Pancreas (tissue), 10 donors: ENCODE data around the gene SMARCE1. TPM values are rescaled to one million over a fixed set of nuclear protein-coding genes. Genes with fewer than 3 reads are reported as not detected.

Source experiments
- ATAC-seq, 4 donors: fragments of 200-7000 bp; cut with Tn5 transposase; one replicate each; pipeline versions ENCODE4 v1.8.0 to v1.9.1; 2020; ENCODE audit warnings: mild to moderate bottlenecking in 4 of 4, moderate library complexity in 4 of 4
- DNase-seq, 6 donors: peaks; one replicate each; pipeline ENCODE4 v3.0.0-alpha.2; 2020
- FAIRE-seq: peaks from 2 replicates; lab custom pipeline; 2012; peaks lifted over from hg19 to GRCh38; lab: Jason Lieb, UNC
- H3K27ac ChIP-seq, 4 donors: fragments of 200-600 bp; sonication (generic); 1 replicate in 3 of 4; 2 replicates in 1 of 4; pipeline versions ENCODE4 v1.5.0 to v1.8.0; 2020
- H3K27me3 ChIP-seq, 4 donors: fragments of 200-600 bp; one replicate each; pipeline ENCODE4 v1.8.0; 2021
- H3K36me3 ChIP-seq, 3 donors: fragments of 200-600 bp; sonication (generic) in 1 of 3; one replicate each; pipeline versions ENCODE4 v1.5.0 to v1.8.0; 2020 to 2021
- H3K4me1 ChIP-seq, 3 donors: fragments of 200-600 bp; one replicate each; pipeline ENCODE4 v1.8.0; 2021
- H3K4me3 ChIP-seq, 4 donors: fragments of 200-600 bp; sonication (generic) in 2 of 4; one replicate each; pipeline versions ENCODE4 v1.5.0 to v1.8.0; 2020 to 2021
- H3K9me3 ChIP-seq, 4 donors: fragments of 200-600 bp; one replicate each; pipeline ENCODE4 v1.8.0; 2021
- WGBS, 2 donors: extraction: QIAGEN DNeasy Blood & Tissue Kit; methylation state at CpG; one replicate each; pipeline ENCODE4 v1.1.7; 2013; 5-methylcytosine and 5-hydroxymethylcytosine counted together
- intact Hi-C, 3 donors: fragments of 100-400 bp; cut with DNase I; formaldehyde crosslinking; loops; one replicate each; pipeline versions ENCODE4 v1.11.1 to v1.14.2; 2022
- polyA plus RNA-seq, 2 donors: library from polyadenylated mRNA; stranded (reverse); fragments of 200-250 nt; gene quantifications; one replicate each; pipeline ENCODE4 v1.2.3, GENCODE V29; 2013
- total RNA-seq, 6 donors: library from RNA; stranded (reverse); fragmentation: NEBNext Ultra II Directional in 4 of 6; extraction: Animal tissue kit (Norgen Biotek cat#: 25700) in 4 of 6; gene quantifications; one replicate each; pipeline versions ENCODE4 v1.2.1 to v1.2.4, GENCODE V29; 2021 to 2023
- TF ChIP-seq, protein P1 (sequence below), 4 donors: fragments of 200-600 bp; sonication (generic) in 3 of 4; IDR thresholded peaks; one replicate each; pipeline versions ENCODE4 v1.5.0 to v1.8.0; 2021; ENCODE audit warnings: antibody characterized with exemption in 4 of 4
- donor health status: healthy with polysubstance abuse.
- donor health status: DM: no; HTN: no; CAD: no; lungs with moderate emphysema.
- donor health status: DM: no; HTN: no; CAD: no.
- donor health status: control.
- donor health status: control.
- donor health status: Bipolar disorder and iron deficiency.
- donor health status: DM: yes; HTN: yes; CAD: no.
- donor health status: DM: no; HTN: no; CAD: no.
- donor health status: DM: no; HTN: no; CAD: no.
- donor health status: DM: yes; HTN: yes; CAD: no.

Gene SMARCE1
- total and polyA plus RNA-seq, 8 donors: 21.7 to 55.8 (median 35.4) TPM

DNA sequence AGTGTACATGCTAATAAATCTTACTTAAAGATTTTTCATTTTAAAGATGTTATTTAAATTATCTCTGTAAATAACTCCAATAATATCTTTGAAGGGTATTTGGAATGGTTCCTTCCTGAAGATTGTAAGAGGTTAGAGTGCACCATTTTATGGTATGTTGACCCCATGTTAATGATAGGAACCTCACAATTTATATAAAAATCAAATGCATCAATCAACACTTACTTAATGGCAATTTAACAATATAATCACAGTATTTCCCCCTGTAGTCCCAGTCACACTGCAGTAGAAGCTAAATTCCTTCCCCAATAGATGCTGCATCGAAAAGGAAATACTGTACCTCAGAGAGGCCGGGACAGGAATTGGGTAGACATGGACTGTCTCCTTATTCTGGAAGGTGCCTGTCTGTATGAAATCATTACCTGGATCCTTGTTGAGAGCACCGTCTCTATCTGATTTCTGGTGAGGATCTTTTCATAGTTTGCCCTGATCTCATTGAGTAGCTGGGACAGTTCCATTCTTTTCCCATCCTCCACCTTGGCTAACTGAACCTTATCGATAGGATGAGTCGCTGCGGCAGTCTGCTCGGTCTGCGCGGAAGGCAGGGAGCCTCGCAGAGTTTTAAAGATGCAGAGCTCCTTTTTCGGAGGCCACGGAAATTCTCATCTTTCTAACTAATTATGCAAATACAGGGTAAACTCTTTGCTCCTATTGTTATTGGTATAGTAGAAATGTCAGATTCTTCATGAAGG is 17.1 kb upstream of the SMARCE1 start, which contains the start of gene KRT222:
KRT222 (minus strand) TSS at position 596 of the 752 bp plus-strand sequence; CDS start at position 518, 78 bp downstream.
- Histone ChIP-seq H3K4me1 (no peaks in the 10 kb centered on the region), H3K27me3 (no peaks in the 10 kb centered on the region)
- peak in 1 of 4 donors; percentile 57 for ATAC-seq

DNA sequence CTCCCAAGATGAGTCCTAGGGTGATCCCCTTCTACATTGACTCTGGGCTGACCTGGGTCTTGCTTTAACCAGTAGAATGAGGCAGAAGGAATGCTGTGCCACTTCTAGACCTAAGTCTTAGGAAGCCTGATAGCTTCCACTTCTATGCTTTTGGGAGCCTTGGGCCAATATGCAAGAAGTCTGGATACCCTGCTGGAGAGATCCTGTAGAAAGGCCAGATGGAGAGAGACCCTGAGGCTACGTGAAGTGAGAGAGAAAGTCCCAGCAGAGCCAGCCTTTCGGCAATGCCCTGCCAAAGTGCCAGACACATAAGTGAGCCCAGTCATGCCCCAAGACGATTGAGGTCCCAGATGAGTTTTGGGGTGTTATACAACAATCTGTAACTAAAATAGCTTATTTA is 15.6 kb upstream of the SMARCE1 start:
- H3K9me3 ChIP-seq: no peaks in the 10 kb centered on the region
- intact Hi-C loops: no loop called here
- 68 to 72% methylated on average over 3 of the region's 3 CpGs for WGBS, 2 donors
- FAIRE-seq (no peak), ATAC-seq (no peak), DNase-seq (no peak)
- H3K36me3 ChIP-seq: no peaks in the 10 kb centered on the region
- no peaks in the 10 kb centered on the region for H3K27me3 ChIP-seq
- no peaks in the 10 kb centered on the region for H3K4me1 ChIP-seq
- TF ChIP-seq, protein P1, sequence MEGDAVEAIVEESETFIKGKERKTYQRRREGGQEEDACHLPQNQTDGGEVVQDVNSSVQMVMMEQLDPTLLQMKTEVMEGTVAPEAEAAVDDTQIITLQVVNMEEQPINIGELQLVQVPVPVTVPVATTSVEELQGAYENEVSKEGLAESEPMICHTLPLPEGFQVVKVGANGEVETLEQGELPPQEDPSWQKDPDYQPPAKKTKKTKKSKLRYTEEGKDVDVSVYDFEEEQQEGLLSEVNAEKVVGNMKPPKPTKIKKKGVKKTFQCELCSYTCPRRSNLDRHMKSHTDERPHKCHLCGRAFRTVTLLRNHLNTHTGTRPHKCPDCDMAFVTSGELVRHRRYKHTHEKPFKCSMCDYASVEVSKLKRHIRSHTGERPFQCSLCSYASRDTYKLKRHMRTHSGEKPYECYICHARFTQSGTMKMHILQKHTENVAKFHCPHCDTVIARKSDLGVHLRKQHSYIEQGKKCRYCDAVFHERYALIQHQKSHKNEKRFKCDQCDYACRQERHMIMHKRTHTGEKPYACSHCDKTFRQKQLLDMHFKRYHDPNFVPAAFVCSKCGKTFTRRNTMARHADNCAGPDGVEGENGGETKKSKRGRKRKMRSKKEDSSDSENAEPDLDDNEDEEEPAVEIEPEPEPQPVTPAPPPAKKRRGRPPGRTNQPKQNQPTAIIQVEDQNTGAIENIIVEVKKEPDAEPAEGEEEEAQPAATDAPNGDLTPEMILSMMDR (IDR thresholded peaks at IDR 0.05): no peak
- no peak overlapping the region for H3K4me3 ChIP-seq
- H3K27ac ChIP-seq: no peak overlapping the region

More for the DNA sequence above, 17.1 kb upstream of the SMARCE1 start, which contains the start of gene KRT222:
- FAIRE-seq (no peak), DNase-seq (no peak)
- intact Hi-C loops: no loop called here
- WGBS, 2 donors: 6 to 7% methylated on average over 12 of the region's 12 CpGs
- Histone ChIP-seq H3K4me3 (peak within 1 kb of the TSS in 3 of 4 donors; percentile 7 to 26 (median 11)), H3K9me3 (no peaks in the 10 kb centered on the region), H3K36me3 (no peaks in the 10 kb centered on the region), H3K27ac (no peak within 1 kb of the TSS)
- TF ChIP-seq, protein P1 (IDR thresholded peaks at IDR 0.05): no peak

DNA sequence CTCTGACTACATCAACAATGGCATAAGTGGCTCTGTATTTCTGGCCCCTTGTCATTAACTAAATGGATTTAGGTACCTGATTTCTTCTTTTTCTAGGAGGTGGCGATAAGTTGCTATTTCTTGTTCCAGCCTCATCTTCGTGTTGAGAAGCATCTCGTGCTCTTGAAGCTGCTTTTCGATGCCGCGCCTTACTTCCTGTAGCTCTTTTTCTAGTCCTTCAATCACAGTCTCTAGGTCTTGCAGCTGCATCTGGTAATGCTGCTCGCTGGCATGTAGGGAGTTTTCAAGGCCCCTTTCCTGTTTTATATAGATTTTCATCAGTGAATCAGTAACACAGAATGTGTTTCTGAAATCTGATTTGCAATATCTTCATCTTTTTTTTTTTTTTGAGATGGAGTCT is 12.3 kb upstream of the SMARCE1 start:
- DNase-seq (no peak), FAIRE-seq (no peak), ATAC-seq (no peak)
- intact Hi-C loops: no loop called here
- no peak overlapping the region for H3K27ac ChIP-seq
- H3K36me3 ChIP-seq: no peaks in the 10 kb centered on the region
- no peaks in the 10 kb centered on the region for H3K27me3 ChIP-seq
- H3K4me1 ChIP-seq: peaks cover 0 to 4% (median 0%) of the 10 kb centered on the region in 3 donors
- H3K9me3 ChIP-seq: no peaks in the 10 kb centered on the region
- no peak overlapping the region for H3K4me3 ChIP-seq
- TF ChIP-seq, protein P1 (IDR thresholded peaks at IDR 0.05): no peak
- 76 to 88% methylated on average over 7 of the region's 7 CpGs for WGBS, 2 donors

DNA sequence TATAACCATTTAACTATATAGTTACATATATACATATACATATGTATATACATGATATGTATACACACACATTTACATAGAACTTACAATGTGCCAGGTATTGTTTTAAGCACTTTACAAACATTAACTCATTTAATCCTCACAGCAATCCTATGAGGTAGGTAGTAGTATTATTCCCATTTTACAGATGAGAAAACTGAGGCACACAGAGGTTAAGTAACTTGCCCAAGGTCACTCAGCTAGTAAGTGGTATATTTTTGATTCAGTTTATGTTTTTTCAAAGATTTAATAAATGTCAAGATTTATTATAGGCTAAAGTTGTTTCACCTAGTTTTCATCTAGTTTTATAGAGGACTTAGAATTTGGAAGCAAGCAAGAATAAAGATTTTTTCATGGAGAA is 10.8 kb upstream of the SMARCE1 start:
- Histone ChIP-seq H3K9me3 (no peaks in the 10 kb centered on the region), H3K36me3 (no peaks in the 10 kb centered on the region), H3K27me3 (no peaks in the 10 kb centered on the region), H3K4me3 (no peak overlapping the region), H3K4me1 (peaks cover 0 to 4% (median 0%) of the 10 kb centered on the region in 3 donors), H3K27ac (no peak overlapping the region)
- TF ChIP-seq, protein P1 (IDR thresholded peaks at IDR 0.05): no peak
- DNase-seq: no peak
- peak; percentile 43 for FAIRE-seq
- no peak for ATAC-seq
- intact Hi-C loops: no loop called here

DNA sequence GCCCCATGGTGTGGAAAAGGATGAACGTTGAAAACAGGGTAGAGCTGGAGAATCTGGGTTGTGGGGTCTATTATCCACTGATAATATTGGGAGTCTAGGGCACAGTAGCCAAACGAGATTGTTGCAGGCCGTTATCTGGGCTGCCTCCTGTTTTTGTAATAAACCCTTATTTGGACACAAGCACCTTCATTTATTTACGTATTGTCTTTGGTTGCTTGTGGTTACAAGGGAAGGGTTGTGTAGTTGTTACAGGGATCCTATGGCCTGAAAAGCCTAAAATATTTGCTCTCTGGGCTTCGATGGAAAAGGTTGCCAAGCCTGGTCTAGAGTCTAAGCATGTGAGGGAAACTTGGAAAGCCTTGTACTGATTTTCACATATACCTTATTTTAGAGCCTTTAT is 4.3 kb upstream of the SMARCE1 start:
- peaks cover 0 to 6% (median 4%) of the 10 kb centered on the region in 3 donors for H3K4me1 ChIP-seq
- no peaks in the 10 kb centered on the region for H3K27me3 ChIP-seq
- WGBS, 2 donors: 67 to 76% methylated on average over 5 of the region's 5 CpGs
- H3K9me3 ChIP-seq: no peaks in the 10 kb centered on the region
- no peaks in the 10 kb centered on the region for H3K36me3 ChIP-seq
- TF ChIP-seq, protein P1 (IDR thresholded peaks at IDR 0.05): no peak
- intact Hi-C loops: no loop called here
- H3K27ac ChIP-seq: no peak overlapping the region
- ATAC-seq (no peak), DNase-seq (no peak), FAIRE-seq (no peak)
- H3K4me3 ChIP-seq: no peak overlapping the region
